ENCODE data around the gene GRB10.

Gene GRB10

DNA sequence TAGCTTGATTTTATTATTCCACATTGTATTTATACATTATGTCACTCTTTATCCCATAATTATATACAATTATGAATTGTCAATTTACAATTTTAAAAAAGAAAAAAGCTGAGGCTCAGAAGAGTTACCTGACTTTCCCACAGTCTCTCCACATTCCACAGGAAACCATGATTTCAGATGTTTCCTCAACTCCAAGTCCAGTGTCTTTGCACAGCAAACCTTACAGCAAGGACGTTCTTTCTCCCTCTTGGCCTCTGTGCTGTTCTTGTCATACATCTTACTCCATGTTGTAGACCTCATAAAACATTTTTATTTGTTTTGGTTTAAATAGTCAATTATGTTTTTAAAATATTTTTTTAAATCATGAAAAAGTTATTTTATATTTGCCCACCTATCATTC, 34.9 kb upstream of the GRB10 start:
- Histone ChIP-seq H3K4me3 (ENCODE audit: low read depth, low read length) (no peak overlapping the region), H3K9me3 (ENCODE audit: severe bottlenecking) (no peaks in the 10 kb centered on the region), H3K36me3 (no peaks in the 10 kb centered on the region), H3K27me3 (ENCODE audit: insufficient read depth, low read depth, severe bottlenecking) (peaks cover 2% of the 10 kb centered on the region), H3K27ac (no peak overlapping the region)
- no peak for DNase-seq
- TF ChIP-seq, protein P1, sequence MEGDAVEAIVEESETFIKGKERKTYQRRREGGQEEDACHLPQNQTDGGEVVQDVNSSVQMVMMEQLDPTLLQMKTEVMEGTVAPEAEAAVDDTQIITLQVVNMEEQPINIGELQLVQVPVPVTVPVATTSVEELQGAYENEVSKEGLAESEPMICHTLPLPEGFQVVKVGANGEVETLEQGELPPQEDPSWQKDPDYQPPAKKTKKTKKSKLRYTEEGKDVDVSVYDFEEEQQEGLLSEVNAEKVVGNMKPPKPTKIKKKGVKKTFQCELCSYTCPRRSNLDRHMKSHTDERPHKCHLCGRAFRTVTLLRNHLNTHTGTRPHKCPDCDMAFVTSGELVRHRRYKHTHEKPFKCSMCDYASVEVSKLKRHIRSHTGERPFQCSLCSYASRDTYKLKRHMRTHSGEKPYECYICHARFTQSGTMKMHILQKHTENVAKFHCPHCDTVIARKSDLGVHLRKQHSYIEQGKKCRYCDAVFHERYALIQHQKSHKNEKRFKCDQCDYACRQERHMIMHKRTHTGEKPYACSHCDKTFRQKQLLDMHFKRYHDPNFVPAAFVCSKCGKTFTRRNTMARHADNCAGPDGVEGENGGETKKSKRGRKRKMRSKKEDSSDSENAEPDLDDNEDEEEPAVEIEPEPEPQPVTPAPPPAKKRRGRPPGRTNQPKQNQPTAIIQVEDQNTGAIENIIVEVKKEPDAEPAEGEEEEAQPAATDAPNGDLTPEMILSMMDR (IDR thresholded peaks at IDR 0.05; ENCODE audit: low read depth, low read length): no peak

DNA sequence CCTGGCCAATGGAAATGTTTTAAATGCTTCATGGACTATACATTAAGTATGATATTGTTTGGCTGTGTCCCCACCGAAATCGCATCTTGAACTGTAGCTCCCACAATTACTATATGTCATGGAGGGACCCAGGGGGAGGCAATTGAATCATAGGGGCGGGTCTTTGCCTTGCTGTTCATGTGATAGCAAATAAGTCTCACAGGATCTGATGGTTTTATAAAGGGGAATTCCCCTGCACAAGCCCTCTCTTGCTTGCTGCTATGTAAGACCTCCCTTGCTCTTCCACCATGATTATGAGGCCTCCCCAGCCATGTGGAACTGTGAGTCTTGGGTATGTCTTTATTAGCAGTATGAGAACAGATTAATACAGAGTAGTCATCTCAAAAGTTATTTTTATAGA, 32.4 kb upstream of the GRB10 start:
- peaks cover 2% of the 10 kb centered on the region for H3K27me3 ChIP-seq (ENCODE audit: insufficient read depth, low read depth, severe bottlenecking)
- H3K36me3 ChIP-seq: no peaks in the 10 kb centered on the region
- H3K27ac ChIP-seq: no peak overlapping the region
- no peak overlapping the region for H3K4me3 ChIP-seq (ENCODE audit: low read depth, low read length)
- DNase-seq: no peak
- H3K9me3 ChIP-seq (ENCODE audit: severe bottlenecking): no peaks in the 10 kb centered on the region
- TF ChIP-seq, protein P1 (IDR thresholded peaks at IDR 0.05; ENCODE audit: low read depth, low read length): no peak

DNA sequence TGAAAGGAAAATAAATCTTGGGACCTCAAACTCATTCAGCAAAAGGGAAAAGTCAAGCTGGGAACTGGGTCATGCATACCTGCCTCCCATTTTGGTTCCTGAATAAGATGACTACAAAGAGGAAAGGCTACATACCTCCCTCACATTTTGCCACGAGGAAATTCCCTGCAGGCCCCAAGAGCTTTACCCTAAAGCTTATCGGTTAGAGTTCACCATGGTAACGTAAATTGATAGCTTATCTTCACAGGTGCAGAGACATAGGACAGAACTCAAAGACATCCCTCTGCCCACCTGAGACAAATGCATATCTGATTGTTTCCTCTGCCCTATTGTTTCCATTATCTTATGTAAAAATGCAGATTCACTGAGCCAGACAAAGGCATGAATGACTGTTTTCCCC, 31.5 kb upstream of the GRB10 start:
- Histone ChIP-seq H3K36me3 (no peaks in the 10 kb centered on the region), H3K4me3 (ENCODE audit: low read depth, low read length) (no peak overlapping the region), H3K27ac (no peak overlapping the region), H3K27me3 (ENCODE audit: insufficient read depth, low read depth, severe bottlenecking) (peaks cover 2% of the 10 kb centered on the region), H3K9me3 (ENCODE audit: severe bottlenecking) (no peaks in the 10 kb centered on the region)
- no peak for DNase-seq
- TF ChIP-seq, protein P1 (IDR thresholded peaks at IDR 0.05; ENCODE audit: low read depth, low read length): no peak

DNA sequence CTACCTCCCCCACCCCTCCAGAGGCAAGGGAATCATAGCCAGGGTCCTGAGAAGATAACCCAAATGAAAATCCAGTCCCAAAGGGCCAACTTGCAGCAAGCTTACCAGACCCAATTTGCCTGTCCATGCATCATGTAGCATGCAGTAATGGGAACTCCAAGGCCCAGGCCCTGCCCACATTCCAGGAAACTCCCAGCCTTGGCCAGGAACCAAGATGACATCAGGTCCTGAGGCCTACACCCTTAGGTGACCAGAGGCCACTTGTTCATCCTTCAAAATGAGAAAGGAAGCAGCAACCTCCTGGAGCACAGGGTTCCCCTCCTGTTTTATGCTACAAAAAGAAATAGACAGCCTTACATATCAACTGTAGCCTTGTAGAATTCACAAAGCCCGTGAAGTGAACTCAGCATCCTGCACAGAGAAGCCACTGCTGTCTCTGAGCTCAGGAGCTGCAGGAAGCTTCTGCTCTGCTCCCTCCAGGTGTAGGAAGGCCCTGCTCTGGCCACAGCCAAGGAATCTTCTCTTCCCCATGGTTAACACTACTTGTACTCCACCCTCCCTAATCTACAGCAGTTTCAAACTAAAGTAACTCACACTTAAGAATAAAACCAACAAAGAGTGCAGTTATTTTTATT, 30.3 kb upstream of the GRB10 start:
- no peaks in the 10 kb centered on the region for H3K36me3 ChIP-seq
- H3K27me3 ChIP-seq (ENCODE audit: insufficient read depth, low read depth, severe bottlenecking): peaks cover 5% of the 10 kb centered on the region
- H3K4me3 ChIP-seq (ENCODE audit: low read depth, low read length): no peak overlapping the region
- TF ChIP-seq, protein P1 (IDR thresholded peaks at IDR 0.05; ENCODE audit: low read depth, low read length): no peak
- H3K9me3 ChIP-seq (ENCODE audit: severe bottlenecking): no peaks in the 10 kb centered on the region
- DNase-seq: no peak
- H3K27ac ChIP-seq: no peak overlapping the region

DNA sequence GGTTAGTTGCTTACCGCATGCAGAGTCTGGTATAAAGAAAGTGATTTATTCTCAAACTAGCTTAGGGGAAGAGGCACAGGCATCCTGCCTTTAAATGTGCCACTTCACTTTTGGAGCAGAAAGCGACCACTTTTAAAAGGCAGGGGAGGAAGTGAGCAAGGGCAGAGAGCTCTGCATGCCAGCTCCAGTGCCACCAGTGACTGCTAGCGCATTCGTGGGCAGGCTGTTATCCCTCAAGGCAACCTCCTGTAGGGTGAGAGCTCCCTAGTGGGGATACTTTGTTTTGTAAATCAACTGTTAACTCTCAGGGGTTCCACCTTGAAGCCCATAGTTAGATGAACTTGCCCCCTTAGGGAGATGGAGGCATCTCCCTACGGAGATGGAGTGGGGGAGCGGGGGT, 29.4 kb upstream of the GRB10 start:
- TF ChIP-seq, protein P1 (IDR thresholded peaks at IDR 0.05; ENCODE audit: low read depth, low read length): no peak
- Histone ChIP-seq H3K27me3 (ENCODE audit: insufficient read depth, low read depth, severe bottlenecking) (peaks cover 5% of the 10 kb centered on the region), H3K27ac (no peak overlapping the region), H3K9me3 (ENCODE audit: severe bottlenecking) (no peaks in the 10 kb centered on the region), H3K36me3 (no peaks in the 10 kb centered on the region), H3K4me3 (ENCODE audit: low read depth, low read length) (no peak overlapping the region)
- DNase-seq: no peak

DNA sequence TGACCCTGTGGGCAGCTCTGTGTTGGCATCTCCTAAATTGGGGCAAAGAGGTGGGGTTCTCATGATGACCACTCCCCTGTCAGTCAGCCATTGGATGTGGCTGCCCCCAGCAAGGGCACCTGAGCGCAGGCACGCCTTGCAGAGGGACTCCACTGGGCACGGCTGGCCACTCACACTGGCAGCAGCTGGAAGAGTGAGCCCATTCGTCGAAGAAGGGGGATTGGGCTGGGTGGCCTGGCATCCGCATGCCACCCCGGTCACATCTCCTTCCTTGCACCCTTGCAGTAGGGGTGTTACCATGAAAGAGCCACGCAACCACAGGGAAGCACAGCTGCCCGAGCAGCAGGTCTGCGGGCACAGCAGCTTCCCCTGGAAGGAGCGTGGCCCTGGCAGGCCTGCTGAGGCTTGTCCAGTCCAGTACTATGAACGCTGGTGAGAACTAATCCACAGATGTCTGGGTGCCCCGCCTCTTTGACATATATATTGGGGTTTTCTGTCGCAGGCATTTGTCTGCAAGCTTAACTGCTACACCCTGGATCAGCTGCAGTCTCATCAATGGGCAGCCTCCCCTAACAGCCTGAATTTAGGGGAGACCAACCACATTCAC, 25.7 kb upstream of the GRB10 start:
- no peak for DNase-seq
- TF ChIP-seq, protein P1 (IDR thresholded peaks at IDR 0.05; ENCODE audit: low read depth, low read length): no peak
- no peak overlapping the region for H3K4me3 ChIP-seq (ENCODE audit: low read depth, low read length)
- no peaks in the 10 kb centered on the region for H3K36me3 ChIP-seq
- peaks cover 5% of the 10 kb centered on the region for H3K27me3 ChIP-seq (ENCODE audit: insufficient read depth, low read depth, severe bottlenecking)
- no peaks in the 10 kb centered on the region for H3K9me3 ChIP-seq (ENCODE audit: severe bottlenecking)
- H3K27ac ChIP-seq: no peak overlapping the region
